Cardiac muscle cell (in vitro differentiated cells and primary cell): ENCODE measurements around the gene SLC35F6. TPM values are rescaled to one million over a fixed set of nuclear protein-coding genes. Genes with fewer than 3 reads are reported as not detected.
A peak's percentile ranks its signal among the peaks of the same experiment; 100 is the strongest.

Experiments
- DNase-seq, 2 donors: peaks; one replicate each; pipeline versions ENCODE4 v3.0.0 to v3.0.0-alpha.2; 2010 to 2017; ENCODE audit warnings: low read depth in 1 of 2, low spot score in 1 of 2
- H3K27ac ChIP-seq: fragments of 200-600 bp; sonication (generic); 2 replicates; pipeline ENCODE4 v1.5.1; 2016
- H3K27me3 ChIP-seq: fragments of 200-600 bp; sonication (generic); 2 replicates; pipeline ENCODE4 v1.6.0; 2016; ENCODE audit warnings: control low read depth
- H3K36me3 ChIP-seq: fragments of 200-600 bp; sonication (generic); 2 replicates; pipeline ENCODE4 v1.5.1; 2016; ENCODE audit warnings: control low read depth
- H3K4me1 ChIP-seq: fragments of 200-600 bp; sonication (generic); 2 replicates; pipeline ENCODE4 v1.8.1; 2017; ENCODE audit warnings: low read depth, mild to moderate bottlenecking, mixed run types
- H3K4me3 ChIP-seq: fragments of 200-600 bp; sonication (generic); 2 replicates; pipeline ENCODE4 v1.5.1; 2016; ENCODE audit warnings: mild to moderate bottlenecking
- H3K9me3 ChIP-seq: fragments of 200-600 bp; sonication (generic); 2 replicates; pipeline ENCODE4 v1.5.1; 2017; ENCODE audit warnings: low read depth, mild to moderate bottlenecking, control low read depth
- polyA plus RNA-seq: library from polyadenylated mRNA; unstranded; fragments of >200 nt; fragmentation: Nextera tagmentation; extraction: Ambion mirVana; gene quantifications from 2 replicates; pipeline ENCODE4 v1.2.1, GENCODE V29; 2016
- total RNA-seq: library from RNA; depleted of rRNA; stranded (reverse); fragments of >200 nt; gene quantifications from 2 replicates; pipeline ENCODE4 v1.2.3, GENCODE V29; 2016
- TF ChIP-seq, protein P1 (sequence below): IDR thresholded peaks from 2 replicates; pipeline ENCODE4 v1.5.1; 2012; ENCODE audit warnings: low read depth, mild to moderate bottlenecking, low read length

Gene SLC35F6
- total and polyA plus RNA-seq, 2 experiments from 2014 or later, result 7.2 to 11.2 TPM

DNA sequence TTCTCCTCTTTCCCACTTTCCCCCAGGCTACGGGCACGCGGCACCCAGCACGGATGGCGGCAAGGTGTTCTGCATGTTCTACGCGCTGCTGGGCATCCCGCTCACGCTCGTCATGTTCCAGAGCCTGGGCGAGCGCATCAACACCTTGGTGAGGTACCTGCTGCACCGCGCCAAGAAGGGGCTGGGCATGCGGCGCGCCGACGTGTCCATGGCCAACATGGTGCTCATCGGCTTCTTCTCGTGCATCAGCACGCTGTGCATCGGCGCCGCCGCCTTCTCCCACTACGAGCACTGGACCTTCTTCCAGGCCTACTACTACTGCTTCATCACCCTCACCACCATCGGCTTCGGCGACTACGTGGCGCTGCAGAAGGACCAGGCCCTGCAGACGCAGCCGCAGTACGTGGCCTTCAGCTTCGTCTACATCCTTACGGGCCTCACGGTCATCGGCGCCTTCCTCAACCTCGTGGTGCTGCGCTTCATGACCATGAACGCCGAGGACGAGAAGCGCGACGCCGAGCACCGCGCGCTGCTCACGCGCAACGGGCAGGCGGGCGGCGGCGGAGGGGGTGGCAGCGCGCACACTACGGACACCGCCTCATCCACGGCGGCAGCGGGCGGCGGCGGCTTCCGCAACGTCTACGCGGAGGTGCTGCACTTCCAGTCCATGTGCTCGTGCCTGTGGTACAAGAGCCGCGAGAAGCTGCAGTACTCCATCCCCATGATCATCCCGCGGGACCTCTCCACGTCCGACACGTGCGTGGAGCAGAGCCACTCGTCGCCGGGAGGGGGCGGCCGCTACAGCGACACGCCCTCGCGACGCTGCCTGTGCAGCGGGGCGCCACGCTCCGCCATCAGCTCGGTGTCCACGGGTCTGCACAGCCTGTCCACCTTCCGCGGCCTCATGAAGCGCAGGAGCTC is 36.2 kb upstream of the SLC35F6 start:
- Histone ChIP-seq H3K36me3 (no peaks in the 10 kb centered on the region), H3K4me3 (no peak overlapping the region), H3K27ac (no peak overlapping the region), H3K4me1 (peaks cover 3% of the 10 kb centered on the region), H3K27me3 (no peaks in the 10 kb centered on the region), H3K9me3 (no peaks in the 10 kb centered on the region)
- TF ChIP-seq, protein P1, sequence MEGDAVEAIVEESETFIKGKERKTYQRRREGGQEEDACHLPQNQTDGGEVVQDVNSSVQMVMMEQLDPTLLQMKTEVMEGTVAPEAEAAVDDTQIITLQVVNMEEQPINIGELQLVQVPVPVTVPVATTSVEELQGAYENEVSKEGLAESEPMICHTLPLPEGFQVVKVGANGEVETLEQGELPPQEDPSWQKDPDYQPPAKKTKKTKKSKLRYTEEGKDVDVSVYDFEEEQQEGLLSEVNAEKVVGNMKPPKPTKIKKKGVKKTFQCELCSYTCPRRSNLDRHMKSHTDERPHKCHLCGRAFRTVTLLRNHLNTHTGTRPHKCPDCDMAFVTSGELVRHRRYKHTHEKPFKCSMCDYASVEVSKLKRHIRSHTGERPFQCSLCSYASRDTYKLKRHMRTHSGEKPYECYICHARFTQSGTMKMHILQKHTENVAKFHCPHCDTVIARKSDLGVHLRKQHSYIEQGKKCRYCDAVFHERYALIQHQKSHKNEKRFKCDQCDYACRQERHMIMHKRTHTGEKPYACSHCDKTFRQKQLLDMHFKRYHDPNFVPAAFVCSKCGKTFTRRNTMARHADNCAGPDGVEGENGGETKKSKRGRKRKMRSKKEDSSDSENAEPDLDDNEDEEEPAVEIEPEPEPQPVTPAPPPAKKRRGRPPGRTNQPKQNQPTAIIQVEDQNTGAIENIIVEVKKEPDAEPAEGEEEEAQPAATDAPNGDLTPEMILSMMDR, result peak; percentile 35
- peak in 1 of 2 donors; percentile 51 for DNase-seq

DNA sequence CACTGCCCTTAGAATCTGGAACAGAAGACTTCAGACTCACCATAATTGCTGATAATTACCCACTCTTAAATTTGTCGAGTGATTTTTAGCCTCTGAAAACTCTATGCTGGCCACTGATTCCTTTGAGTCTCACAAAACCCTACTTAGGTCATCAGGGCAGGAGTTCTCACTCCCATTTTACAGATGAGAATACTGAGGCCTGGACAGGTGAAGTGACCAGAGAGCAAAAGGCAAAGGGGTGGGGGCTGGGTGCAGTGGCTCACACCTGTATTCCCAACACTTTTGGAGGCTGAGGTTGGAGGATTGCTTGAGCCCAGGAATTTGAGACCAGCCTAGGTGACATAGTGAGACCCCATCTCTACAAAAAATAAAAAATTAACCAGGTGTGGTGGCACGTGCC is 34.8 kb upstream of the SLC35F6 start:
- Histone ChIP-seq H3K36me3 (no peaks in the 10 kb centered on the region), H3K27me3 (no peaks in the 10 kb centered on the region), H3K4me1 (peaks cover 3% of the 10 kb centered on the region), H3K4me3 (no peak overlapping the region), H3K27ac (no peak overlapping the region), H3K9me3 (no peaks in the 10 kb centered on the region)
- DNase-seq, result no peak
- TF ChIP-seq, protein P1, result no peak

DNA sequence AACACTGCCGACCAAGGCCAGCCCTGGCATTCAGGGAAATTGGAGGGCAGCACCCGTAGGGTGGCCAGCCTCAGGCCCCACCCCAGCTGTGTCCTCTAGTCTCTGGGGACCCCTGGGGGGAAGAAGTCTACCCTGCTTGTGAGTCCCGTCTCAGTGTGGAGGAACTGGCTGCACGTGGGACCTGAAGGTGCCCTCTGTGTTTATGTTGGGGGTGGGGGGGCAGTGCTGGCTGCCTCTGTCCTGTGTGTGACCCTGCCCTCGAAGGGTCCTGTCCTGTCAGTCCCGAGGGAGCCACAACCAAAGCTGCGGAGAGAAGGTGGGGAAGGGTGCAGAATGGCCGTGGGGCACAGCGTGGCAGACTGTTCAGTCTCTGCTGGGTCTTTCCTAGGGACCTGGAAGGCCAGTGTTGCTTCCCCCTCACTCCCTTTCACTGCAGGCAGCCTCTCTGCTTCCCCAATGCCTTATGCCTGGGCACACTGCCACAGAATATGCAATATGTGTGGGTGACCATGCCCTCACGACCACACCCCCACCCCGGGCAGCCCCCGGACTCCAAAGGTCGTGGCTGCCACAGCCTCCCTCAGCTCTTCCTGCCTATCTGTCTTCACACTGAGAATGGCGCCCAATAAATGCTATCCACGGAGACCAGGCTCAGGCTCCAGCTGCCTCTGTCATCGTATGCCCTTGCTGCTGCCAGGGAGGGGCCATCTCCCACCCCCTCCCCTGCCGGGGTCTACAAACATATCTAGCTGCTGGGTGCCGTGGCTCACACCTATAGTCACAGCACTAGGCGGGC is 33.3 kb upstream of the SLC35F6 start:
- no peaks in the 10 kb centered on the region for H3K36me3 ChIP-seq
- H3K27me3 ChIP-seq, result no peaks in the 10 kb centered on the region
- no peak overlapping the region for H3K27ac ChIP-seq
- TF ChIP-seq, protein P1, result no peak
- peaks cover 3% of the 10 kb centered on the region for H3K4me1 ChIP-seq
- no peaks in the 10 kb centered on the region for H3K9me3 ChIP-seq
- DNase-seq, result no peak
- H3K4me3 ChIP-seq, result no peak overlapping the region

DNA sequence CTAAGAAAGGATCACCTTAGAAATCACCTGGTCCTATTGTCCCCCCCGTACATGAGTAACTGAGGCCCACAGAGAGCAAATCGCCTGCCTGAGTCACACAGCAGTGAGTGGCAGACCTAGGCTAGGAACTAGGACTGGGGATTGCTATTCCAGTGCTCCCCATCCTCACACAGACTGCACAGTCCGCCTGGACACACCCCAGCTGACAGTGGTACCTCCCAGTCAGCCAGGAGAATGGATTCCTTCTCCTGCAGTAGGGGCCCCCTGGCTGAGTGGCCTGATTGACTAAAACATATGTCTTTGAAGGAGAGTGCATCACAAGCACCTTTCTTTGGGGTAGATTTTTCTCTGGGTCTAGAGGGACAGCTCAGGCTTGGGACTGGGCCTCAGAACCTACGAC is 32.4 kb upstream of the SLC35F6 start:
- H3K27me3 ChIP-seq, result no peaks in the 10 kb centered on the region
- no peak overlapping the region for H3K27ac ChIP-seq
- H3K9me3 ChIP-seq, result no peaks in the 10 kb centered on the region
- no peak overlapping the region for H3K4me3 ChIP-seq
- H3K36me3 ChIP-seq, result no peaks in the 10 kb centered on the region
- TF ChIP-seq, protein P1, result no peak
- no peak for DNase-seq
- peaks cover 3% of the 10 kb centered on the region for H3K4me1 ChIP-seq

DNA sequence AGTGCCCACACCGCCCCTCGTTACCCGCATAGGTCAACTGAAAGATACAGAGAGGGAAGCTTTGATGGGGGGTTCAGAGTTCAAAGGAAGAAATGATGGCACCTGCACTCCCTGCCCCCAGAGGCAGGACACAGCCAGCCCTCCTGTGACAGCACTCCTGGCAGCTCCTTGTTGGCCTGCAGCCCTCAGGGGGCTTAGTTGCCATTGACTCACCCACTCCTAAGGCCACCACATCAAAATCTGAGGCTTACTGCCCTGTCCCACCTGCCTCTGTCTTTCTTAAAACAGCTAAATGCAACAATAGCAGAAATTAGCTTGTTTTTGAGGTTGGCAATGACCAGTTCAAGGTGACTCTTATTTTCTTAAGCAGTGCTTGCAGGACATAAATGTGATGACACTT is 31.6 kb upstream of the SLC35F6 start:
- peaks cover 3% of the 10 kb centered on the region for H3K4me1 ChIP-seq
- no peak for DNase-seq
- no peak overlapping the region for H3K4me3 ChIP-seq
- TF ChIP-seq, protein P1, result no peak
- no peaks in the 10 kb centered on the region for H3K27me3 ChIP-seq
- no peaks in the 10 kb centered on the region for H3K9me3 ChIP-seq
- no peaks in the 10 kb centered on the region for H3K36me3 ChIP-seq
- no peak overlapping the region for H3K27ac ChIP-seq
